ENCODE data around the gene MGMT. TPM values are rescaled to one million over a fixed set of nuclear protein-coding genes. Genes with fewer than 3 reads are reported as not detected.

Gene MGMT
- total and polyA plus RNA-seq, 7 experiments from 2014 or later, result 17.6 to 37.1 (median 22.0) TPM

DNA sequence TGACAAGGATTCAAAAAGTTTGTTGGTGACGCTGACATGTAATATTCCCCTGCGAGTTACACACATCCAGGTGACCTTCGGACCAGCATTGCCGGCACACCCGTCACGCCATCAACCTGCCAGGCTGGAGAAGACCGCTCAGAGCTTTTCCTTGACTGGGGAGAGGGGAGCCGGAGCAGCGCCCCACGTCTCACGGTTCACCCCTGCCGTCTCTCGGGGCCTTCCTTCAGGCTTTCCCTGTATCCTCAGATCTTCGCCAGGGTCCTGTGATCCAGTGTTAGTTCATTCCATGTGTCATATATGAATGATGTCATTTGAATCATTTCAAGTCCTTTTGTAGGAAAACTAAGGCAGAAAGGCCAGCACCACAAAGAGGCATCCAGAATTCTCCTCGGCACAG, 127.8 kb downstream of the MGMT start:
- POLR2A ChIA-PET, result no interaction called here
- H3K4me3 ChIP-seq (ENCODE audit: low read length), result no peak overlapping the region
- intact Hi-C loops (cut with micrococcal nuclease), result no loop called here
- Mint-ChIP-seq H3K27ac (no peak overlapping the region), H3K4me1 (no peaks in the 10 kb centered on the region), H3K27me3 (no peaks in the 10 kb centered on the region), H3K4me3 (no peak overlapping the region), H3K36me3 (peaks cover 5 to 86% (median 81%) of the 10 kb centered on the region in 5 donors), H3K9me3 (peaks cover 0 to 86% (median 32%) of the 10 kb centered on the region in 11 donors)
- CTCF ChIA-PET, result no interaction called here
- H3K4me1 ChIP-seq (ENCODE audit: control insufficient read depth in 2 of 2, insufficient read depth in 2 of 2, low read length in 2 of 2), result no peaks in the 10 kb centered on the region
- H3K27ac ChIP-seq (ENCODE audit: low read depth, low read length), result no peak overlapping the region
- no peak for DNase-seq
- H3K27me3 ChIP-seq (ENCODE audit: control insufficient read depth in 2 of 2, insufficient read depth in 2 of 2, low read length in 2 of 2), result no peaks in the 10 kb centered on the region
- peaks cover 0 to 37% (median 8%) of the 10 kb centered on the region in 3 experiments for H3K9me3 ChIP-seq (ENCODE audit: control insufficient read depth in 2 of 3, low read length in 3 of 3)
- ATAC-seq, result no peak
- no peaks in the 10 kb centered on the region for H3K36me3 ChIP-seq (ENCODE audit: control insufficient read depth in 2 of 3, insufficient read depth in 3 of 3, low read length in 3 of 3)

GRCh38 chr10:129598413-129598812, 131.4 kb downstream of the MGMT start:
- POLR2A ChIA-PET, result no interaction called here
- no peaks in the 10 kb centered on the region for H3K4me1 ChIP-seq (ENCODE audit: control insufficient read depth in 2 of 2, insufficient read depth in 2 of 2, low read length in 2 of 2)
- H3K9me3 Mint-ChIP-seq, result peaks cover 0 to 54% (median 21%) of the 10 kb centered on the region in 11 donors
- H3K9me3 ChIP-seq (ENCODE audit: control insufficient read depth in 2 of 3, low read length in 3 of 3), result peaks cover 0 to 25% (median 8%) of the 10 kb centered on the region in 3 experiments
- CTCF ChIA-PET, result no interaction called here
- H3K27ac Mint-ChIP-seq, result no peak overlapping the region
- ATAC-seq (no peak), DNase-seq (no peak)
- H3K27me3 ChIP-seq (ENCODE audit: control insufficient read depth in 2 of 2, insufficient read depth in 2 of 2, low read length in 2 of 2), result no peaks in the 10 kb centered on the region
- H3K4me3 Mint-ChIP-seq, result no peak overlapping the region
- no peaks in the 10 kb centered on the region for H3K4me1 Mint-ChIP-seq
- intact Hi-C loops (cut with micrococcal nuclease), result no loop called here
- peaks cover 0 to 82% (median 63%) of the 10 kb centered on the region in 5 donors for H3K36me3 Mint-ChIP-seq
- H3K36me3 ChIP-seq (ENCODE audit: control insufficient read depth in 2 of 3, insufficient read depth in 3 of 3, low read length in 3 of 3), result no peaks in the 10 kb centered on the region
- no peak overlapping the region for H3K4me3 ChIP-seq (ENCODE audit: low read length)
- no peak overlapping the region for H3K27ac ChIP-seq (ENCODE audit: low read depth, low read length)
- H3K27me3 Mint-ChIP-seq, result no peaks in the 10 kb centered on the region

GRCh38 chr10:129599160-129599559, 132.1 kb downstream of the MGMT start:
- H3K4me3 Mint-ChIP-seq, result no peak overlapping the region
- no peaks in the 10 kb centered on the region for H3K4me1 ChIP-seq (ENCODE audit: control insufficient read depth in 2 of 2, insufficient read depth in 2 of 2, low read length in 2 of 2)
- POLR2A ChIA-PET, result no interaction called here

GRCh38 chr10:129601737-129602136, 134.7 kb downstream of the MGMT start:
- intact Hi-C loops (cut with micrococcal nuclease), result loop anchor here in 1 of 2 donors (10.0 kb wide), 1 partner anchor 573 kb away; no protein-coding TSS in a partner anchor
- Mint-ChIP-seq H3K9me3 (peaks cover 0 to 21% (median 3%) of the 10 kb centered on the region in 11 donors), H3K36me3 (peaks cover 0 to 69% (median 46%) of the 10 kb centered on the region in 5 donors), H3K27me3 (no peaks in the 10 kb centered on the region), H3K4me3 (no peak overlapping the region), H3K4me1 (no peaks in the 10 kb centered on the region), H3K27ac (no peak overlapping the region)
- ChIA-PET CTCF (no interaction called here), POLR2A (no interaction called here)
- no peaks in the 10 kb centered on the region for H3K4me1 ChIP-seq (ENCODE audit: control insufficient read depth in 2 of 2, insufficient read depth in 2 of 2, low read length in 2 of 2)
- H3K4me3 ChIP-seq (ENCODE audit: low read length), result no peak overlapping the region
- H3K9me3 ChIP-seq (ENCODE audit: control insufficient read depth in 2 of 3, low read length in 3 of 3), result peaks cover 0 to under 1% (median 0%) of the 10 kb centered on the region in 3 experiments
- DNase-seq (no peak), ATAC-seq (no peak)
- no peak overlapping the region for H3K27ac ChIP-seq (ENCODE audit: low read depth, low read length)
- peaks cover 0 to 3% (median 0%) of the 10 kb centered on the region in 3 experiments for H3K36me3 ChIP-seq (ENCODE audit: control insufficient read depth in 2 of 3, insufficient read depth in 3 of 3, low read length in 3 of 3)
- H3K27me3 ChIP-seq (ENCODE audit: control insufficient read depth in 2 of 2, insufficient read depth in 2 of 2, low read length in 2 of 2), result no peaks in the 10 kb centered on the region

More at GRCh38 chr10:129599160-129599559, 132.1 kb downstream of the MGMT start:
- no peak overlapping the region for H3K27ac ChIP-seq (ENCODE audit: low read depth, low read length)
- no peak overlapping the region for H3K4me3 ChIP-seq (ENCODE audit: low read length)
- H3K4me1 Mint-ChIP-seq, result no peaks in the 10 kb centered on the region
- H3K9me3 Mint-ChIP-seq, result peaks cover 0 to 46% (median 14%) of the 10 kb centered on the region in 11 donors
- peaks cover 0 to 17% (median 3%) of the 10 kb centered on the region in 3 experiments for H3K9me3 ChIP-seq (ENCODE audit: control insufficient read depth in 2 of 3, low read length in 3 of 3)
- H3K27me3 ChIP-seq (ENCODE audit: control insufficient read depth in 2 of 2, insufficient read depth in 2 of 2, low read length in 2 of 2), result no peaks in the 10 kb centered on the region
- CTCF ChIA-PET, result no interaction called here
- peaks cover 0 to 81% (median 60%) of the 10 kb centered on the region in 5 donors for H3K36me3 Mint-ChIP-seq
- ATAC-seq (no peak), DNase-seq (no peak)
- H3K27ac Mint-ChIP-seq, result no peak overlapping the region
- H3K36me3 ChIP-seq (ENCODE audit: control insufficient read depth in 2 of 3, insufficient read depth in 3 of 3, low read length in 3 of 3), result peaks cover 0 to 3% (median 0%) of the 10 kb centered on the region in 3 experiments
- intact Hi-C loops (cut with micrococcal nuclease), result no loop called here
- no peaks in the 10 kb centered on the region for H3K27me3 Mint-ChIP-seq

DNA sequence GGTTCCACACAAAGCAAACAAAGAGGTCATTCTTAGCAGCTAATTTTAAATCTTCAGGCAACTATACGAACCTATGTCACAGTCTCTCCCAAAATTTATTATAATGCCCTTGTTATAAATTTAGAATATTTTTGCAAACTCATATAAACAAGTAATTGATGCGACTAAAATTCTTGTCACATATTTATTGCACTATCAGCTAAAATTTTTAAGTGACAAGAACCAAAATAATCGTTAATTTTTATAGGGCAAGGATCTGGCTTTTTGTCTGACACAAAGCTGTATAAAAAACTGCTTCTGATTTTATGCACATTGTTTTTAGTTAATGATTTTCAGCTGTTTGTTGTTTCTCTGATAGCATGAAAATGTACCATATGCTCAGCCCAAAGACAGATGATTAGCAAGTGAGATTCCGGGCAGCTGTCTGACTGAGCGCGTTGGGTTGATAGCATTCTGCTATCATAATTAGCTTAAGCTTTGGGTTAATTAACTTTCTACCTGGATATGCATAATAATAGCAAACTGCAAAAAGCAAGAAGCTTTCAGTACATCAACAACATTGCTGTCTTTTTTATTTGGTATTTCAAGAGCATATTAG, 136.0 kb downstream of the MGMT start:
- Histone ChIP-seq H3K9me3 (ENCODE audit: control insufficient read depth in 2 of 3, low read length in 3 of 3) (no peaks in the 10 kb centered on the region), H3K36me3 (ENCODE audit: control insufficient read depth in 2 of 3, insufficient read depth in 3 of 3, low read length in 3 of 3) (peaks cover 0 to 3% (median 0%) of the 10 kb centered on the region in 3 experiments), H3K4me3 (ENCODE audit: low read length) (no peak overlapping the region), H3K27me3 (ENCODE audit: control insufficient read depth in 2 of 2, insufficient read depth in 2 of 2, low read length in 2 of 2) (no peaks in the 10 kb centered on the region), H3K4me1 (ENCODE audit: control insufficient read depth in 2 of 2, insufficient read depth in 2 of 2, low read length in 2 of 2) (no peaks in the 10 kb centered on the region), H3K27ac (ENCODE audit: low read depth, low read length) (no peak overlapping the region)
- DNase-seq (no peak), ATAC-seq (no peak)
- intact Hi-C loops (cut with micrococcal nuclease), result loop anchor here in 1 of 2 donors (10.0 kb wide), 1 partner anchor 572 kb away; no protein-coding TSS in a partner anchor
- no peaks in the 10 kb centered on the region for H3K27me3 Mint-ChIP-seq
- H3K4me1 Mint-ChIP-seq, result peaks cover 0 to 3% (median 0%) of the 10 kb centered on the region in 7 donors
- H3K36me3 Mint-ChIP-seq, result peaks cover 0 to 72% (median 42%) of the 10 kb centered on the region in 5 donors
- no peak overlapping the region for H3K27ac Mint-ChIP-seq
- H3K9me3 Mint-ChIP-seq, result peaks cover 0 to 20% (median 0%) of the 10 kb centered on the region in 11 donors
- CTCF ChIA-PET, result no interaction called here
- H3K4me3 Mint-ChIP-seq, result no peak overlapping the region
- POLR2A ChIA-PET, result interaction anchor here (0.6 kb wide), 1 partner anchor 201 kb away, joined by 7 read pairs; no protein-coding TSS in a partner anchor

GRCh38 chr10:129604333-129605032, 137.4 kb downstream of the MGMT start:
- intact Hi-C loops (cut with micrococcal nuclease), result loop anchor here in 1 of 2 donors (10.0 kb wide), 1 partner anchor 570 kb away; no protein-coding TSS in a partner anchor
- DNase-seq (no peak), ATAC-seq (no peak)
- no peaks in the 10 kb centered on the region for H3K27me3 ChIP-seq (ENCODE audit: control insufficient read depth in 2 of 2, insufficient read depth in 2 of 2, low read length in 2 of 2)
- H3K4me3 ChIP-seq (ENCODE audit: low read length), result no peak overlapping the region
- H3K9me3 Mint-ChIP-seq, result peaks cover 0 to 18% (median 0%) of the 10 kb centered on the region in 11 donors
- CTCF ChIA-PET, result no interaction called here
- no peak overlapping the region for H3K27ac ChIP-seq (ENCODE audit: low read depth, low read length)
- POLR2A ChIA-PET, result no interaction called here
- peaks cover 0 to 8% (median 0%) of the 10 kb centered on the region in 3 experiments for H3K36me3 ChIP-seq (ENCODE audit: control insufficient read depth in 2 of 3, insufficient read depth in 3 of 3, low read length in 3 of 3)
- H3K27me3 Mint-ChIP-seq, result no peaks in the 10 kb centered on the region
- peaks cover 0 to 73% (median 33%) of the 10 kb centered on the region in 5 donors for H3K36me3 Mint-ChIP-seq
- no peak overlapping the region for H3K27ac Mint-ChIP-seq
- no peaks in the 10 kb centered on the region for H3K9me3 ChIP-seq (ENCODE audit: control insufficient read depth in 2 of 3, low read length in 3 of 3)
- peaks cover 0 to 3% (median 0%) of the 10 kb centered on the region in 7 donors for H3K4me1 Mint-ChIP-seq
- H3K4me1 ChIP-seq (ENCODE audit: control insufficient read depth in 2 of 2, insufficient read depth in 2 of 2, low read length in 2 of 2), result no peaks in the 10 kb centered on the region
- H3K4me3 Mint-ChIP-seq, result no peak overlapping the region
